GM21717 (cell line): ENCODE data around the gene FSCN2.
A peak's percentile ranks its signal among the peaks of the same experiment; 100 is the strongest.

Source experiments
- ATAC-seq: cut with Tn5 transposase; IDR thresholded peaks from one replicate; pipeline ENCODE4 v1.9.1; 2021; ENCODE audit warnings: mild to moderate bottlenecking, moderate library complexity; ENCODE audit not compliant: unreplicated experiment

The FSCN2 gene

GRCh38 chr17:81552244-81553017 is 24.3 kb downstream of the FSCN2 start, which contains the start of gene FAAP100:
Gene FAAP100, minus strand, starts transcription at chr17:81552353. Its CDS starts 23 bp downstream, at chr17:81552330.
- peak; percentile 41 for ATAC-seq

GRCh38 chr17:81553018-81553615 is 24.9 kb downstream of the FSCN2 start:
- ATAC-seq, result peak; percentile 25

- peak; percentile 2 for ATAC-seq
Observed at GRCh38 chr17:81553616-81554181, 25.5 kb downstream of the FSCN2 start.

- no peak for ATAC-seq
Observed at GRCh38 chr17:81556175-81556691, 28.1 kb downstream of the FSCN2 start.

- no peak for ATAC-seq
Observed at GRCh38 chr17:81556863-81557262, 28.7 kb downstream of the FSCN2 start.

- ATAC-seq, result no peak
Observed at GRCh38 chr17:81557276-81558114, 29.3 kb downstream of the FSCN2 start.

GRCh38 chr17:81558115-81558468 is 29.9 kb downstream of the FSCN2 start:
- no peak for ATAC-seq

GRCh38 chr17:81558941-81559806 is 31.0 kb downstream of the FSCN2 start:
- ATAC-seq, result no peak

- ATAC-seq, result no peak
Observed at GRCh38 chr17:81561494-81561885, 33.3 kb downstream of the FSCN2 start.

GRCh38 chr17:81563861-81564586 is 35.8 kb downstream of the FSCN2 start:
- no peak for ATAC-seq

- ATAC-seq, result no peak
Observed at GRCh38 chr17:81564778-81565177, 36.6 kb downstream of the FSCN2 start.

- no peak for ATAC-seq
Observed at GRCh38 chr17:81565231-81565630, 37.1 kb downstream of the FSCN2 start.

GRCh38 chr17:81566461-81567126 is 38.4 kb downstream of the FSCN2 start:
- ATAC-seq, result no peak

- no peak for ATAC-seq
Observed at GRCh38 chr17:81567191-81567590, 39.0 kb downstream of the FSCN2 start.

GRCh38 chr17:81568416-81568815 is 40.2 kb downstream of the FSCN2 start:
- no peak for ATAC-seq

- ATAC-seq, result no peak
Observed at GRCh38 chr17:81569986-81570514, 41.9 kb downstream of the FSCN2 start.

GRCh38 chr17:81570964-81571363 is 42.8 kb downstream of the FSCN2 start:
- no peak for ATAC-seq

- ATAC-seq, result no peak
Observed at GRCh38 chr17:81572563-81573168, 44.5 kb downstream of the FSCN2 start.
